HCT116 (cell line): ENCODE measurements around the gene ELOA. TPM values are rescaled to one million over a fixed set of nuclear protein-coding genes. Genes with fewer than 3 reads are reported as not detected.

ENCODE experiments used
- ATAC-seq: fragments of 200-7000 bp; cut with Tn5 transposase; 2 replicates; pipeline ENCODE4 v1.9.1; 2020; ENCODE audit warnings: mild to moderate bottlenecking, moderate library complexity
- Bru-seq: library from RNA; stranded (reverse); fragments of 400-500 nt; gene quantifications from one replicate; lab custom pipeline; 2021; lab: Mats Ljungman, UMichigan
- BruChase-seq, 2 experiments: library from RNA; stranded (reverse); fragments of 400-500 nt; gene quantifications; one replicate each; lab custom pipeline; 2021; lab: Mats Ljungman, UMichigan
- BruUV-seq: library from RNA; stranded (reverse); fragments of 400-500 nt; replicated peaks from 2 replicates; lab custom pipeline; 2021; lab: Mats Ljungman, UMichigan
- CTCF ChIA-PET: fragments of 300-600 bp; sonication (Branson Sonifier 250); formaldehyde crosslinking; loops from one replicate; lab custom pipeline; 2021; ENCODE audit warnings: antibody characterized with exemption; lab: Charles Lee
- POLR2A ChIA-PET: fragments of 300-600, 350-600 bp; sonication (Branson Sonifier 250); formaldehyde crosslinking; loops from one replicate; lab custom pipeline; 2021; ENCODE audit warnings: antibody characterized with exemption; lab: Charles Lee
- RAD21 ChIA-PET, 2 experiments: fragments of 300-600 bp; sonication (Branson Sonifier 250); formaldehyde crosslinking; loops; one replicate each; lab custom pipeline; 2023; ENCODE audit warnings: low total read pairs in 2 of 2; ENCODE audit not compliant: uncharacterized antibody in 2 of 2, unreplicated experiment in 2 of 2, low non-redundant PET in 1 of 2; lab: Charles Lee
- DNase-seq: peaks from one replicate; pipeline ENCODE4 v3.0.0-alpha.2; 2010; ENCODE audit warnings: low read depth, low spot score
- H2AFZ ChIP-seq: fragments of 200-600 bp; shearing (Covaris generic), sonication (generic); 2 replicates; pipeline ENCODE4 v1.6.1; 2017; ENCODE audit warnings: low read depth, mixed run types, mixed read lengths, antibody characterized with exemption, low read length; ENCODE audit not compliant: poor library complexity, severe bottlenecking
- H3K27ac ChIP-seq: 2 replicates; pipeline ENCODE4 v1.5.1; 2012; ENCODE audit warnings: low read depth, low read length
- H3K27me3 ChIP-seq: fragments of 200-600 bp; sonication (generic); 2 replicates; pipeline ENCODE4 v1.6.1; 2016; ENCODE audit warnings: mixed run types, low read length, mixed read lengths; ENCODE audit not compliant: insufficient read depth
- H3K36me3 ChIP-seq, 2 experiments: fragments of 200-500 bp in 1 of 2; fragments of 200-600 bp in 1 of 2; sonication (Bioruptor generic) in 1 of 2; sonication (generic) in 1 of 2; 2 replicates each; pipeline versions ENCODE4 v1.5.1 to v1.6.1; 2014 to 2016; ENCODE audit warnings: low read length in 2 of 2, inconsistent platforms in 1 of 2, mixed read lengths in 1 of 2, mixed run types in 1 of 2; ENCODE audit not compliant: insufficient read depth in 2 of 2, control insufficient read depth in 1 of 2
- H3K4me1 ChIP-seq, 2 experiments: fragments of 200-600 bp in 1 of 2; sonication (generic) in 1 of 2; 2 replicates each; pipeline versions ENCODE4 v1.5.1 to v1.6.1; 2012 to 2017; ENCODE audit warnings: low read length in 2 of 2, inconsistent platforms in 1 of 2, mild to moderate bottlenecking in 1 of 2, mixed read lengths in 1 of 2, mixed run types in 1 of 2, moderate library complexity in 1 of 2; ENCODE audit not compliant: insufficient read depth in 2 of 2, control insufficient read depth in 1 of 2
- H3K4me2 ChIP-seq: fragments of 200-600 bp; sonication (generic); 2 replicates; pipeline ENCODE4 v1.6.1; 2017; ENCODE audit warnings: mixed run types, low read length, mixed read lengths
- H3K4me3 ChIP-seq, 2 experiments: fragments of 200-600 bp in 1 of 2; sonication (generic) in 1 of 2; replicated peaks in 1 of 2; 2 replicates each; pipeline ENCODE4 v1.5.1; 2011 to 2016; ENCODE audit warnings: low read length in 2 of 2, control low read depth in 1 of 2, low read depth in 1 of 2, mild to moderate bottlenecking in 1 of 2, mixed read lengths in 1 of 2, mixed run types in 1 of 2
- H3K79me2 ChIP-seq: fragments of 200-600 bp; sonication (generic); 2 replicates; pipeline ENCODE4 v1.6.1; 2017; ENCODE audit warnings: mild to moderate bottlenecking, mixed run types, low read length, moderate library complexity, mixed read lengths; ENCODE audit not compliant: insufficient read depth
- H3K9ac ChIP-seq: fragments of 200-600 bp; sonication (generic); 2 replicates; pipeline ENCODE4 v1.6.1; 2016; ENCODE audit warnings: low read length, mixed read lengths
- H3K9me2 ChIP-seq: fragments of 200-600 bp; sonication (generic), shearing (Covaris generic); 2 replicates; pipeline ENCODE4 v1.6.1; 2017; ENCODE audit warnings: mixed run types, mild to moderate bottlenecking, moderate library complexity; ENCODE audit not compliant: insufficient read depth
- H3K9me3 ChIP-seq, 2 experiments: fragments of 200-500 bp in 1 of 2; fragments of 200-600 bp in 1 of 2; sonication (Bioruptor generic) in 1 of 2; sonication (generic) in 1 of 2; 2 replicates each; pipeline ENCODE4 v1.6.1; 2014 to 2017; ENCODE audit warnings: low read length in 2 of 2, mixed read lengths in 2 of 2, inconsistent platforms in 1 of 2, low read depth in 1 of 2, mild to moderate bottlenecking in 1 of 2, mixed run types in 1 of 2, moderate library complexity in 1 of 2; ENCODE audit not compliant: control insufficient read depth in 1 of 2, insufficient read depth in 1 of 2
- H4K20me1 ChIP-seq: fragments of 200-600 bp; sonication (generic), shearing (Covaris generic); 2 replicates; pipeline ENCODE4 v1.6.1; 2017; ENCODE audit warnings: mixed run types, mild to moderate bottlenecking, moderate library complexity; ENCODE audit not compliant: insufficient read depth
- CBX3 ChIP-seq: IDR thresholded peaks from 2 replicates; pipeline ENCODE4 v1.6.1; 2012; ENCODE audit warnings: low read depth
- EGR1 ChIP-seq: IDR thresholded peaks from 2 replicates; pipeline ENCODE4 v1.6.1; 2012; ENCODE audit warnings: low read depth
- JUND ChIP-seq: IDR thresholded peaks from 2 replicates; pipeline ENCODE4 v1.6.1; 2012
- POLR2A ChIP-seq: IDR thresholded peaks from 2 replicates; pipeline ENCODE4 v1.7.0; 2011; ENCODE audit warnings: borderline replicate concordance; ENCODE audit not compliant: insufficient read depth, insufficient read length; ENCODE audit errors: extremely low read depth
- POLR2AphosphoS5 ChIP-seq: IDR thresholded peaks from 2 replicates; pipeline ENCODE4 v1.6.1; 2011; ENCODE audit warnings: mild to moderate bottlenecking, low read depth, low read length, moderate library complexity
- SIN3A ChIP-seq: IDR thresholded peaks from 2 replicates; pipeline ENCODE4 v1.6.1; 2012; ENCODE audit warnings: low read depth
- YY1 ChIP-seq: IDR thresholded peaks from 2 replicates; pipeline ENCODE4 v1.6.1; 2011; ENCODE audit warnings: low read length, low read depth, moderate library complexity, mild to moderate bottlenecking; ENCODE audit not compliant: insufficient replicate concordance; ENCODE audit errors: extremely low read depth
- ZFX ChIP-seq: fragments of 450-650 bp; IDR thresholded peaks from 2 replicates; pipeline ENCODE4 v1.6.1; 2017
- intact Hi-C: fragments of 100-400 bp; cut with micrococcal nuclease; formaldehyde crosslinking; loops from 2 replicates; pipeline ENCODE4 v1.10.0; 2022
- long read RNA-seq: library from polyadenylated mRNA; unstranded; transcript quantifications from one replicate; pipeline ENCODE4 v2.0.0, GENCODE V29; 2021; ENCODE audit not compliant: unreplicated experiment
- polyA plus RNA-seq: library from polyadenylated mRNA; unstranded; fragments of >200 nt; gene quantifications from 2 replicates; pipeline ENCODE4 v1.2.1, GENCODE V29; 2012; ENCODE audit warnings: missing spikeins
- total RNA-seq: library from RNA; stranded (reverse); gene quantifications from one replicate; pipeline ENCODE4 v1.2.1, GENCODE V29; 2021; ENCODE audit not compliant: unreplicated experiment
- TF ChIP-seq, protein P1 (sequence below): IDR thresholded peaks from 2 replicates; pipeline ENCODE4 v1.6.1; 2012

Gene ELOA, protein sequence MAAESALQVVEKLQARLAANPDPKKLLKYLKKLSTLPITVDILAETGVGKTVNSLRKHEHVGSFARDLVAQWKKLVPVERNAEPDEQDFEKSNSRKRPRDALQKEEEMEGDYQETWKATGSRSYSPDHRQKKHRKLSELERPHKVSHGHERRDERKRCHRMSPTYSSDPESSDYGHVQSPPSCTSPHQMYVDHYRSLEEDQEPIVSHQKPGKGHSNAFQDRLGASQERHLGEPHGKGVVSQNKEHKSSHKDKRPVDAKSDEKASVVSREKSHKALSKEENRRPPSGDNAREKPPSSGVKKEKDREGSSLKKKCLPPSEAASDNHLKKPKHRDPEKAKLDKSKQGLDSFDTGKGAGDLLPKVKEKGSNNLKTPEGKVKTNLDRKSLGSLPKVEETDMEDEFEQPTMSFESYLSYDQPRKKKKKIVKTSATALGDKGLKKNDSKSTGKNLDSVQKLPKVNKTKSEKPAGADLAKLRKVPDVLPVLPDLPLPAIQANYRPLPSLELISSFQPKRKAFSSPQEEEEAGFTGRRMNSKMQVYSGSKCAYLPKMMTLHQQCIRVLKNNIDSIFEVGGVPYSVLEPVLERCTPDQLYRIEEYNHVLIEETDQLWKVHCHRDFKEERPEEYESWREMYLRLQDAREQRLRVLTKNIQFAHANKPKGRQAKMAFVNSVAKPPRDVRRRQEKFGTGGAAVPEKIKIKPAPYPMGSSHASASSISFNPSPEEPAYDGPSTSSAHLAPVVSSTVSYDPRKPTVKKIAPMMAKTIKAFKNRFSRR
- 39.3 TPM for total RNA-seq
- 12.8 and 14.9 TPM in 2 replicates for polyA plus RNA-seq
- percentile 80 among the genes with signal in this experiment for Bru-seq, nascent RNA
- percentile 94 among the genes with signal in this experiment for BruChase-seq, experiment 1, labeled RNA remaining after a 6-hour chase
- BruChase-seq, experiment 2, labeled RNA remaining after a 2-hour chase = percentile 95 among the genes with signal in this experiment
- long read RNA-seq, full-length matches to known transcripts = 24 of 53 reads
- long read RNA-seq, partial matches to known transcripts = 25 of 53 reads
- long read RNA-seq, other reads (novel, unspliced or antisense) = 4 of 53 reads

DNA sequence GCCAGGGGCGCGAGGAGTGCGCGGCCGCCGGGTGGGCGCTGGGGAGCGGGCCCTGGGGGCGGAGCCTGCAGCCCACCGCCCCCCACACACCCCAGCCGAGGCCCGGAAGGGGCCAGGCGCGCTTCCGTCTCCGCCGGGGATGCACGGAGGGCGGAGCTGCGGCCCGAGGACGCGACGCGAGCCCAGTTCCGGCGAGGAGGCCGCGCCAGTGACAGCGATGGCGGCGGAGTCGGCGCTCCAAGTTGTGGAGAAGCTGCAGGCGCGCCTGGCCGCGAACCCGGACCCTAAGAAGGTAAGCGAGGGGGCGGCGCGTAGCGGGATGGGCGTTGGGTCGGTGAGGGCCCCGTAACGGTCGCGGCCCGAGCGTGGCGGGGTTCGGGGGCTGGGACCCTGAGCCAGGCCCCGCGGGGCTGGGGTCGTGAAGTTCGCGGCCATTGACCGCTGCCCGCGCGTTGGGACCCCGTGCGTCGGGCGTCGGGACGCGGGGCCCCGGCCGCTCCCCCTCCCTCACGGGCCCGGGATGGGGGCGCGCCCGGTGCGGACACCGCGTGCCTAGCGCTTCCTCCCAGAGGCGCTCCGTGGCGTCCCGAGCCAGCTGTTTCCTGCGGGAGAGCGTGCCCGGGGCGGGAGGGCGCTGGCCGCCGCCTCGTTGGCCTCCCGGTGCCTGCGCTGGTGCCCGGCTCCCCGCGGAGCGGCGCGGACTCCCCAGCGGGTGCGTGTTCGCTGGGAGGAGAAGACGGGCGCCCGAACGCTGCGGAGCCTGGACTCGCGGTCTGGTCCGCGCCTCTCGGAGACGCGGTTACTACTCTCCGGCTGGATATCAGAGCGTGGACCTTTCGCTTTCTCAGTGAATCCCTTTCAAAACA is at the start of gene ELOA:
Gene ELOA (plus strand): TSS at position 185 of the 866 bp plus-strand sequence. CDS start 33 bp downstream, at position 218.
- Histone ChIP-seq H2AFZ (no peak within 1 kb of the TSS), H3K9ac (peak within 1 kb of the TSS; percentile 84), H3K79me2 (peaks cover 49% of the 10 kb centered on the region), H3K27me3 (no peaks in the 10 kb centered on the region), H3K9me3 (no peaks in the 10 kb centered on the region), H3K27ac (peak within 1 kb of the TSS; percentile 69), H3K9me2 (no peaks in the 10 kb centered on the region), H3K4me1 (peaks cover 8 to 26% of the 10 kb centered on the region in 2 experiments; a peak in 3 of 4 replicates), H3K4me3 (peak within 1 kb of the TSS; percentile 78 to 89), H4K20me1 (peaks cover 20% of the 10 kb centered on the region; the same call in 1 of the 2 replicates), H3K36me3 (peaks cover 3 to 13% of the 10 kb centered on the region in 2 experiments; a peak in 2 of 4 replicates), H3K4me2 (peak within 1 kb of the TSS; percentile 88)
- ChIA-PET RAD21 (no interaction called here), POLR2A (interaction anchor here (1.1 kb wide), 1 partner anchor 215 kb away, joined by 3 read pairs; no protein-coding TSS in a partner anchor), CTCF (interaction anchor here (0.7 kb wide), 1 partner anchor 645 kb away, joined by 3 read pairs; no protein-coding TSS in a partner anchor)
- DNase-seq = no peak
- no TSS peak for BruUV-seq
- TF ChIP-seq JUND (no peak), POLR2AphosphoS5 (peak; percentile 89), POLR2A (peak; percentile 75), SIN3A (peak; percentile 72; the same call in 1 of the 2 replicates), EGR1 (no peak), CBX3 (0 out of 2 replicates have a peak, but pooled peaks have one; percentile 30), ZFX (peak; percentile 93), YY1 (peak; percentile 90)
- TF ChIP-seq, protein P1, sequence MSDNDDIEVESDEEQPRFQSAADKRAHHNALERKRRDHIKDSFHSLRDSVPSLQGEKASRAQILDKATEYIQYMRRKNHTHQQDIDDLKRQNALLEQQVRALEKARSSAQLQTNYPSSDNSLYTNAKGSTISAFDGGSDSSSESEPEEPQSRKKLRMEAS = peak; percentile 71
- intact Hi-C loops = no loop called here
- ATAC-seq = peak; percentile 93
